GM04503 (cell line): Measurements from ENCODE around the gene IGSF5.
"Not testable (repeated sequence)": the region's sequence is repeated elsewhere in the genome, so short reads cannot be mapped to it uniquely, and the experiment has no call there.

Source experiments
- DNase-seq: peaks from one replicate; pipeline ENCODE4 v3.0.0-alpha.2; 2012; ENCODE audit warnings: low read depth

IGSF5 gene

DNA sequence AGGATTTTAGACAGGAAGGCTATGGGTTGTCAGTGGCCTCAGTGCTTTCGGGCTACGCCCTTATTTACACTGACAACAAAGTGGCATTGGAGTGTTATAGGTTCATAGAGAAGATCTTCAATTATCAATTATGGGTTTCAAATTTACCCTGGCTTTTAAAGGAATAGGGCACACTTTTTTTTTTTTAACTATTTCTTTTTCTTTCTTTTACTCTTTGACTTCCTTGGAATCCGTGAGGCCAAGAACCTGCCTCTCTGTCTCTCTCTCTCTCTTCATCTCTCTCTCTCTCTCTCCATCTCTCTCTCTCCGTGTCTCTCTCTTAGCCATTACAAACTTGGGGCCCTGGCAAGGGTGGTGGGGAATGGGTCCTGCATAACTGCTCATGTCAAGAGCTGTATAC is at the start of gene IGSF5:
TSS of gene IGSF5 (plus strand) at position 301 of the 400 bp plus-strand sequence. CDS start 327 bp downstream, outside the sequence.
- DNase-seq: not testable (repeated sequence)

DNA sequence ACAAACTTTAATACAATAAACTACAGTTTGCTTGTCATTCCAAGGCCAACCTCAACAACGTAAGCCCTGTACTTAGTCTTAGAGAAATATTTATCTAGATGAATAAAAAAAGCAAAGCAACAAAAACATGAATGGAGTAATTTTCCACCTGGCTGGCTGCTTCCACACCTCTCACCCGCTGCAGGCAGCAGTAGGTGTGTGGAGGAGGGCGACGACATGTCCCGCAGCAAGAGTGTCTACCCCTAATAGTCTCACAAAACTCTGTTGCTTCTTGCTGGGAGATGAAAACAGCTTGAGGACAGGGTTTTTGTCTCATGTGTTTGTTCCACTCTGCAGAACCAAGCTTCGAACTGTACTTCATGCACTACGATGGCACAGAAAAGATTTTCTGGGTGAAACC is 48.8 kb upstream of the IGSF5 start:
- DNase-seq: no peak

DNA sequence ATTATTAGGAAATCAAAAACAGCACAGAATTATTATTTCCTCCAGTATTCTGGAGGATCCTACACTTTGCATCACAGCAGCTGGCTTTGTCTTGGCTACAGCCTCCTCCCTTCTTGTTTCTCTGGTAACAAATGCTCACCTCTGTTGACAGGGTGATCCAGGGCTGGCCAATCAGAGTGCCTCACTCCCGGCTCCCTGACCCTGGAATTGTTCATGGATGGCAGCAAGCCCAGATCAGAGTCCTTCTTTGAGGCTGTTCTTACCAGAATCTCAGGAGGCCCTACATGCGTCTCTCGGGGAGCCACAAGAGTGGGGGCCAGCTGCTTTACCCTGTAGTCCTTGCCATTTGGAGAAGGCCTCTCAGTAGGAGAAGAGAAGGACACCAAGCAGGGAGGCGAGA is 48.4 kb upstream of the IGSF5 start:
- no peak for DNase-seq

DNA sequence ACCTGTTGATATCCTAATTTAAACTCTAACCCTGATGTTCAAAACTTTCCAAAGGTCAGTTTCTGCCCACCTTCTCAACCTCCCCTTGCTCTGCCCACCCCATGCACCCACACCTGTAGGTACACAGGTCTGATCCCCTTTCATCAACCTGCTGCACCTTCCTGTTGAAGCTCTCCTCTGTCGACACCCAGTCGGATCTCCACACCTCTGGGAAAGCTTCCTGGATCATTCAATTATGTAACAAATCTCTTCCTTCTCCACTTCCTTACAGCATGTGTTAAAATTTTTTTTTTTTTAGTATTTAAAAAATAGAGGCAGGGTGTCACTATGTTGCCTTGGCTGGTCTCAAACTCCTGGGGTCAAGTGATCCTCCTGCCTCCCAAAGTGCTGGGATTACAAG is 44.7 kb upstream of the IGSF5 start:
- no peak for DNase-seq

- DNase-seq: no peak
These were observed 41.4 kb upstream of the IGSF5 start for GRCh38 chr21:39703578-39703977.

DNA sequence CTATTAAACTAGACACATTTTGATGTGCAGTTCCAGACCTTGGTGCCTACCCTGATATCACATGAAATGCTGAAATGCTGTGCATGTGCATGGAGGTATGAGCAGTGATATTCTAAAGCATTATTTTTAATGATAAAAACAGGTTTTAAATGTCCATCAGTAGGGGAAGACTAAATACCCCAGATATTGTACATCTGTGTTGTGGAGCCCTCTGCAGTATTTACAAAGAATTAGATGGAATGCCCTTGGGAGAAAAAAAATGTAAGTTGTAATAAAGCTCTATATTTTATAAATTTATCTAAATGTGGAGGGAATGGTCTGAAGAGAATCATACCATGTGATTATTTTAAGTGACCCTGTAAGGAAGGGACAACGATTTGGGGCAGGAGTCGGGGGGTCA is 39.1 kb upstream of the IGSF5 start:
- no peak for DNase-seq

- no peak for DNase-seq
These were observed 37.7 kb upstream of the IGSF5 start for GRCh38 chr21:39707316-39707715.

DNA sequence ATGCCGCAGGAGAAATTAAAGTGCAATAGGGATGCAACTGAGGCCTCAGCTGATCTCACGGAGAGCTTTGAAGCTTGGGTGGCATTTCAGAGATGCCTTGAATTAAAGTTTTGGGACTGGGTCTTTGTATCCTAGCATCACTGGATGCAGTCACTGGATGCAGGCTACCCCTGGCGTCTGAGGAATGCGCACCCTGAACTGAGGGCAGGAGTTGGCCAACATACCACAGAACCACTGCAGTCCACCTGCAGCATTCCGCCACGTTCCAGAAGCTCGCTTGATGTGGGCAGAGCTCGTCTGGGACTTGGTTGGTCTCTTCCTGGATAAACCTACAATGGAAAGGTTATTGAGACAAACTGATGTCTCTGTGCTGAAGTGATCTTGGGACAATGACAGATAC is 34.1 kb upstream of the IGSF5 start:
- no peak for DNase-seq

DNA sequence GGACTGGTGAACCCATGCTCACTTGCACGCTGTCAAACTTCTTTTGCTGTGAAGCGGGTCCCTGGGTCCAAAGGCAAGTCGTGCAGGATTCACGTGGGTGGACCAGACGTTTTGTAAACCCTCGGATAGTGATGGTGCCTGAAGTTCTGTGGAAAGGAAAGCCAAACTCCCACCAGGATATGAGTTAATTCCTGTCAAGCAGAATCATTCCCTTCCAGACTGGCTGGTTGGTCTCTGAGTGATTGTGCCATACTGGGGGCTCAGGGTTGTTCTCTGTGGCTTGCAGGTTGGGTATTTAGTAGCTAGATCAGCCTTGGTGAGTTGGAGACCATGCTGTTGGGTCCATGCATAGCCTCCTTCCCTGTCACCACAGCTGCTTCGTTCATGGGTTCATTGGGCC is 32.7 kb upstream of the IGSF5 start:
- no peak for DNase-seq

- no peak for DNase-seq
These were observed 32.0 kb upstream of the IGSF5 start for GRCh38 chr21:39712976-39713375.

- DNase-seq: no peak
These were observed 31.1 kb upstream of the IGSF5 start for GRCh38 chr21:39713905-39714304.

DNA sequence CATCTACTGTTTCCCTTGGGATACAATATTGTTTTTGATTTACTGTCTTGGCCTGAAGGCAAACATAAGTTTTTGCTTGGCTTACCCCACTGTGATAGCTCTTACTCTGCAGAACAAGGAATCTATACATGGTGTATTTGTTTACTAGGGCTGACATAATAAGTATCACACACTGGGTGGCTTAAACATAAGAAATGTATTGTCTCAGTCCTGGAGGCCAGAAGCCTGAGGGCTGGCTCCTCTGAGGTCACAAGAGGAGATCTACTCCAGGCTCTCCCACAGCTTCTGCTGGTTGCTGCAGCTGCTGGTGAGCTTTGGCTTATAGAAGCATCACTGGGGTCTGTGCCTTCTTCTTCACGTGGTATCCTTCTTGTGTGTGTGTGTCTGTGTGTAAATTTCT is 30.7 kb upstream of the IGSF5 start:
- DNase-seq: no peak

- no peak for DNase-seq
These were observed 29.1 kb upstream of the IGSF5 start for GRCh38 chr21:39715804-39716397.

- no peak for DNase-seq
These were observed 24.7 kb upstream of the IGSF5 start for GRCh38 chr21:39720126-39720778.

DNA sequence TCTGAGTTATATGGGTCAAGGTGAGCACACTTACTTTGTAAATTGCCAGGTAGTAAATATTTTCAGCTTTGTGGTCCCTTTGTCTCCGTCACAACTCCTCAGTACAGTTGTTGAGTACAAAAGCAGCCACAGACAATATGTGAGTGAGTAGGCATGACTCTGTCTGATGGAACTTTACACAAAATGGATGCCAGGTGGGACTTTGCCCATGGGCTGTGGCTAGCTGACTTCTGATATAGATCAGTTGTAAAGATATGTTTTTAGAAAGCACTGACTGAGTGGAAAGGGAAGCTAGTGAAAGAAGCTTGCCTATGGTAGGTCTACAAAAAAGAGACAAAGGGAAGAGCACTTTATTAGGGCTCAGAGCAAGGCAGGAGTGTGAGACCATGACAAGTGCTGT is 23.1 kb upstream of the IGSF5 start:
- no peak for DNase-seq

- DNase-seq: no peak
These were observed 20.0 kb upstream of the IGSF5 start for GRCh38 chr21:39724944-39725343.

DNA sequence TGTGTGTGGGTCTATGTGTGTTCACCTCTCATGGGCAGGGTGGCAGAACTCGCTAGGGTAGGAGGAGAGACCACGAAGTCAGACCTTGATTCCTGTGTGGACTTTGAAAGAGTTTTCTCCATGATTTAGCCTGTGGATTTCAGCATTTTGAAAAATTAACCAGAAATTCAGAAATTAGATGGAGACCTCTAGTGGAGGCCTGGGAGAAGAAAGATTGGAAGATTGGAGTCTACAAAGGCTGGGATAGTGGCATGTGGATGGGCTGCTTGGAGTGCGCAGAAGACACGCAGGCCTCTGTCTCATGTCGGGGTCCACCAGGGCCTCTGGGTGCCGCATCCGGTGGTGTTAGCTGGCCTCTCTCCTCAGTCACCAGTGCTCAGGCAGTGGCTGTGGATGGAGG is 18.9 kb upstream of the IGSF5 start:
- no peak for DNase-seq

- no peak for DNase-seq
These were observed 17.4 kb upstream of the IGSF5 start for GRCh38 chr21:39727401-39728120.

DNA sequence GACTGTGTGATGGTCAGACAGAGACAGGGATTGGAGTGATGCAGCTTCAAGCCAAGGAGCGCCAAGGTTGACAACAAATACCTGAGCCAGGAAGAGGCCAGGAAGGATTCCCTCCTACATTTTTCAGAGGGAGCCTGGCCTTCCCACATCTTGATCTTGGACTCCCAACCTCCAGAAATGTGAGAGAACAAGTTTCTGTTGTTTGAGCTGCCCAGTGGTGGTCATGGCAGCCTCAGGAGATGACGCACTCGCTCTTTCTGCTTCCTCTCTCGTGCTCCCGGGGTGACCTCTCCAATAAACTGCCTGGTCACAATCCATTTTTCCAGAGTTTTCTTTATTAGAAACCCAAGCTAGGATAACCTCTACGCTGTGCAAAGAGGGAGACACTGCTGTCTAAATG is 16.6 kb upstream of the IGSF5 start:
- DNase-seq: no peak

GRCh38 chr21:39730418-39731157 is 14.4 kb upstream of the IGSF5 start:
- DNase-seq: no peak

DNA sequence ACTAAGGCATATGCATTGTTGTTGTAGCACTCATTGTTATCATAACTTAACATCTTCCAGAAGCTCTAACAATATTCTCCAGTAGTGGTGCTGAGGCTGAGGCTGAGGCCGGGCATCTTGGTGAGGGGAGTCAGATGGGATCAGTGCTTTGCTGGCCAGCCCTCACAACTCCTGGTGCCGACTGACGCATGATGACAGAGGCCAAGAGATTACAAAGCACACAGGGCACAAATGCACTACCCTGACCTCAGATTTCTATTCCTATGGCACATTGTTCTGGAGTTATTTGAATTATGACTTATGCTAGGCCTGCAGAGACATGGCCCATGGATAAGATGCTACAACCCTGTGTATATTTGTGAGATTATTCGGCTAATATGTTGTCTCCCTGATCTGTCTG is 8.3 kb upstream of the IGSF5 start:
- no peak for DNase-seq

GRCh38 chr21:39737376-39738000 is 7.5 kb upstream of the IGSF5 start:
- no peak for DNase-seq
